22Rv1 (cell line): Measurements from ENCODE around the gene BDNF.
A peak's percentile ranks its signal among the peaks of the same experiment; 100 is the strongest.

Experiments used
- ZFX ChIP-seq: fragments of 450-650 bp; IDR thresholded peaks from 2 replicates; pipeline ENCODE4 v1.6.1; 2017; ENCODE audit warnings: antibody characterized with exemption, borderline replicate concordance
- TF ChIP-seq, protein P1 (sequence below): fragments of 450-650 bp; IDR thresholded peaks from 2 replicates; pipeline ENCODE4 v1.5.1; 2017; ENCODE audit warnings: mild to moderate bottlenecking

DNA sequence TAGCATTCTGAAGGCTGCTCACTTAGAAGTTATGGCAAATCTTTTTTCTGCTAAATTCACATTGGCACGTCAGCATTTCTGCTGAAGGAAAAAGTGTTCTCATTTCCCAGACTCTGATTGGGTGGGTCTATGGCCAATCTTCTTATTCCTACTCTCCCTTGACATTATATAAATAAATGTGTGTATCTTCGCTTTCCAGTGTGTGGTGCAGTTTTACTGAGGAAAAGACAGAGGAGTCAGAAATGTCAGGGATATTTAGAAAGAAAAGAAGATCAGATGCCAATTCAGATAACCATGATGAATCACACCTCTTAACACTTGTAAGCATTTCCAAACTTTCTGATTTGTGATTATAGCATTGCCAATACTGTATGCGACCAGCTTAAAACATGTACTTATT lies 3.2 kb upstream of the BDNF start:
- TF ChIP-seq ZFX = no peak
- TF ChIP-seq, protein P1, sequence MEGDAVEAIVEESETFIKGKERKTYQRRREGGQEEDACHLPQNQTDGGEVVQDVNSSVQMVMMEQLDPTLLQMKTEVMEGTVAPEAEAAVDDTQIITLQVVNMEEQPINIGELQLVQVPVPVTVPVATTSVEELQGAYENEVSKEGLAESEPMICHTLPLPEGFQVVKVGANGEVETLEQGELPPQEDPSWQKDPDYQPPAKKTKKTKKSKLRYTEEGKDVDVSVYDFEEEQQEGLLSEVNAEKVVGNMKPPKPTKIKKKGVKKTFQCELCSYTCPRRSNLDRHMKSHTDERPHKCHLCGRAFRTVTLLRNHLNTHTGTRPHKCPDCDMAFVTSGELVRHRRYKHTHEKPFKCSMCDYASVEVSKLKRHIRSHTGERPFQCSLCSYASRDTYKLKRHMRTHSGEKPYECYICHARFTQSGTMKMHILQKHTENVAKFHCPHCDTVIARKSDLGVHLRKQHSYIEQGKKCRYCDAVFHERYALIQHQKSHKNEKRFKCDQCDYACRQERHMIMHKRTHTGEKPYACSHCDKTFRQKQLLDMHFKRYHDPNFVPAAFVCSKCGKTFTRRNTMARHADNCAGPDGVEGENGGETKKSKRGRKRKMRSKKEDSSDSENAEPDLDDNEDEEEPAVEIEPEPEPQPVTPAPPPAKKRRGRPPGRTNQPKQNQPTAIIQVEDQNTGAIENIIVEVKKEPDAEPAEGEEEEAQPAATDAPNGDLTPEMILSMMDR = peak; percentile 14; the same call in 1 of the 2 replicates
